A549 (cell line): ENCODE measurements around the gene CIDEB. TPM values are rescaled to one million over a fixed set of nuclear protein-coding genes. Genes with fewer than 3 reads are reported as not detected.

Experiments
- ATAC-seq, 2 experiments: fragments of 200-7000 bp in 1 of 2; fragments of >200 bp in 1 of 2; cut with Nextera tagmentation in 1 of 2; cut with Tn5 transposase in 1 of 2; 3 replicates each; pipeline versions ENCODE4 v1.8.0 to v1.9.1; 2018 to 2020; ENCODE audit warnings: mild to moderate bottlenecking in 1 of 2, moderate library complexity in 1 of 2
- CTCF ChIA-PET: fragments of 300-600 bp; sonication (Branson Sonifier 250); formaldehyde crosslinking; extraction: SDS; loops from one replicate; lab custom pipeline; 2021; ENCODE audit warnings: antibody characterized with exemption, inconsistent platforms; lab: Yijun Ruan, JAX
- POLR2A ChIA-PET: fragments of 350-600 bp; formaldehyde crosslinking; extraction: SDS; loops from one replicate; lab custom pipeline; 2021; ENCODE audit warnings: antibody characterized with exemption, inconsistent platforms; lab: Yijun Ruan, JAX
- DNase-seq, 2 experiments: peaks; one replicate each; pipeline versions ENCODE4 v3.0.0 to v3.0.0-alpha.2; 2011 to 2016; ENCODE audit warnings: low read depth in 1 of 2, low spot score in 1 of 2
- FAIRE-seq: peaks from 2 replicates; lab custom pipeline; 2011; peaks lifted over from hg19 to GRCh38; lab: Jason Lieb, UNC
- H3K27ac ChIP-seq, 2 experiments: fragments of >200 bp; sonication (Bioruptor Twin); formaldehyde crosslinking; 3 replicates each; pipeline ENCODE4 v1.5.1; 2016 to 2017
- H3K4me1 ChIP-seq: fragments of >200 bp; sonication (Bioruptor Twin); formaldehyde crosslinking; 3 replicates; pipeline ENCODE4 v1.6.1; 2016
- H3K4me2 ChIP-seq: fragments of >200 bp; sonication (Bioruptor Twin); formaldehyde crosslinking; 3 replicates; pipeline ENCODE4 v1.6.1; 2016
- H3K4me3 ChIP-seq: fragments of >200 bp; sonication (Bioruptor Twin); formaldehyde crosslinking; 3 replicates; pipeline ENCODE4 v1.5.1; 2016
- H3K9me3 ChIP-seq: fragments of >200 bp; sonication (Bioruptor Twin); formaldehyde crosslinking; 3 replicates; pipeline ENCODE4 v1.6.1; 2016
- CEBPB ChIP-seq, 2 experiments: fragments of >200 bp in 1 of 2; sonication (Bioruptor Twin) in 1 of 2; formaldehyde crosslinking in 1 of 2; IDR thresholded peaks; 2 replicates each; pipeline ENCODE4 v1.6.1; 2012 to 2016
- CHD4 ChIP-seq: fragments of 200-600 bp; sonication (generic); IDR thresholded peaks from 2 replicates; pipeline ENCODE4 v1.6.1; 2016; ENCODE audit warnings: antibody characterized with exemption, mild to moderate bottlenecking, borderline replicate concordance
- E2F6 ChIP-seq: IDR thresholded peaks from 2 replicates; pipeline ENCODE4 v1.6.1; 2012; ENCODE audit warnings: low read depth, borderline replicate concordance
- EHF ChIP-seq: fragments of 250-450 bp; sonication (Bioruptor Pico); IDR thresholded peaks from 2 replicates; pipeline ENCODE4 v1.5.0; 2020; ENCODE audit warnings: mild to moderate bottlenecking
- EHMT2 ChIP-seq: fragments of 200-600 bp; sonication (generic); IDR thresholded peaks from 2 replicates; pipeline ENCODE4 v1.6.1; 2016; ENCODE audit warnings: antibody characterized with exemption, low read depth, mild to moderate bottlenecking, moderate library complexity
- ESRRA ChIP-seq: fragments of 150-350 bp; IDR thresholded peaks from 2 replicates; pipeline ENCODE4 v1.6.1; 2014; ENCODE audit warnings: mild to moderate bottlenecking, low read length, borderline replicate concordance
- FOSL2 ChIP-seq, 2 experiments: fragments of 450-650 bp in 1 of 2; fragments of >200 bp in 1 of 2; sonication (Bioruptor Twin) in 1 of 2; formaldehyde crosslinking; IDR thresholded peaks; 2 replicates each; pipeline versions ENCODE4 v1.5.0 to v1.6.1; 2016 to 2020; ENCODE audit warnings: mild to moderate bottlenecking in 1 of 2, moderate library complexity in 1 of 2
- FOXS1 ChIP-seq: fragments of 250-450 bp; sonication (Bioruptor Pico); IDR thresholded peaks from 2 replicates; pipeline ENCODE4 v1.5.0; 2020; ENCODE audit warnings: mild to moderate bottlenecking, moderate library complexity
- GATA3 ChIP-seq: IDR thresholded peaks from 2 replicates; pipeline ENCODE4 v1.6.1; 2012; ENCODE audit warnings: borderline replicate concordance
- HDAC2 ChIP-seq: fragments of 200-600 bp; sonication (generic); IDR thresholded peaks from 2 replicates; pipeline ENCODE4 v1.6.1; 2016
- HES2 ChIP-seq: fragments of >200 bp; sonication (Bioruptor Twin); formaldehyde crosslinking; IDR thresholded peaks from 2 replicates; pipeline ENCODE4 v1.6.1; 2016
- JUNB ChIP-seq: fragments of >200 bp; sonication (Bioruptor Twin); formaldehyde crosslinking; IDR thresholded peaks from 2 replicates; pipeline ENCODE4 v1.6.1; 2016
- KDM1A ChIP-seq: fragments of 200-600 bp; sonication (generic); IDR thresholded peaks from 2 replicates; pipeline ENCODE4 v1.6.1; 2016; ENCODE audit warnings: low read depth, mild to moderate bottlenecking
- MAFK ChIP-seq: fragments of 450-650 bp; IDR thresholded peaks from 2 replicates; pipeline ENCODE4 v1.6.1; 2014; ENCODE audit not compliant: partially characterized antibody
- MAZ ChIP-seq: fragments of 150-350 bp; IDR thresholded peaks from 2 replicates; pipeline ENCODE4 v1.6.1; 2014; ENCODE audit warnings: antibody characterized with exemption, low read depth, low read length, borderline replicate concordance
- RARB ChIP-seq: fragments of 250-450 bp; sonication (Bioruptor Pico); IDR thresholded peaks from 2 replicates; pipeline ENCODE4 v1.8.0; 2021; ENCODE audit warnings: mild to moderate bottlenecking, moderate library complexity
- REST ChIP-seq: fragments of 200-600 bp; sonication (generic); IDR thresholded peaks from 2 replicates; pipeline ENCODE4 v1.6.1; 2016; ENCODE audit warnings: antibody characterized with exemption, mild to moderate bottlenecking, moderate library complexity
- RNF2 ChIP-seq: fragments of 200-600 bp; sonication (generic); IDR thresholded peaks from 2 replicates; pipeline ENCODE4 v1.6.1; 2016; ENCODE audit warnings: low read depth, mild to moderate bottlenecking, antibody characterized with exemption, moderate library complexity, borderline replicate concordance
- TFCP2L1 ChIP-seq: fragments of 250-450 bp; sonication (Bioruptor Pico); IDR thresholded peaks from 2 replicates; pipeline ENCODE4 v1.5.0; 2021; ENCODE audit warnings: mild to moderate bottlenecking
- TP53 ChIP-seq: fragments of 250-450 bp; sonication (Bioruptor Pico); IDR thresholded peaks from 2 replicates; pipeline ENCODE4 v1.5.0; 2021; ENCODE audit warnings: mild to moderate bottlenecking, moderate library complexity
- ZC3H11A ChIP-seq: fragments of 450-650 bp; IDR thresholded peaks from 2 replicates; pipeline ENCODE4 v1.6.1; 2014; ENCODE audit warnings: antibody characterized with exemption, mild to moderate bottlenecking
- ZNF302 ChIP-seq: fragments of 250-450 bp; sonication (Bioruptor Pico); IDR thresholded peaks from 2 replicates; pipeline ENCODE4 v1.9.0; 2021; ENCODE audit warnings: inconsistent platforms, mild to moderate bottlenecking, moderate library complexity
- WGBS: methylation state at CpG from one replicate; pipeline ENCODE4 v1.1.6; 2017; ENCODE audit errors: missing lambda C conversion rate; 5-methylcytosine and 5-hydroxymethylcytosine counted together
- polyA plus RNA-seq, 4 experiments: library from polyadenylated mRNA; depleted of rRNA in 3 of 4; stranded (reverse); fragments of >200 nt; fragmentation: RNase III in 1 of 4; extraction: RNeasy Plus Mini Kit Qiagen cat#74134 plus additional on column Dnase treatment in 1 of 4; gene quantifications; 2 replicates in 3 of 4; 3 replicates in 1 of 4; pipeline ENCODE4 v1.2.3, GENCODE V29; 2011 to 2017
- TF ChIP-seq, protein P1 (sequence below): fragments of 150-350 bp; IDR thresholded peaks from 2 replicates; pipeline ENCODE4 v1.6.1; 2014; ENCODE audit warnings: low read depth, mild to moderate bottlenecking, low read length
- TF ChIP-seq, protein P2 (sequence below): fragments of 250-450 bp; sonication (Bioruptor Pico); IDR thresholded peaks from 2 replicates; pipeline ENCODE4 v1.5.0; 2020; ENCODE audit warnings: low read depth, mild to moderate bottlenecking, moderate library complexity
- TF ChIP-seq, protein P3 (sequence below): IDR thresholded peaks from 2 replicates; pipeline ENCODE4 v1.6.1; 2012

Gene CIDEB
- polyA plus RNA-seq, 2 of the 4 experiments (the other 2 are of a cell fraction) = 0.31 to 0.79 TPM

DNA sequence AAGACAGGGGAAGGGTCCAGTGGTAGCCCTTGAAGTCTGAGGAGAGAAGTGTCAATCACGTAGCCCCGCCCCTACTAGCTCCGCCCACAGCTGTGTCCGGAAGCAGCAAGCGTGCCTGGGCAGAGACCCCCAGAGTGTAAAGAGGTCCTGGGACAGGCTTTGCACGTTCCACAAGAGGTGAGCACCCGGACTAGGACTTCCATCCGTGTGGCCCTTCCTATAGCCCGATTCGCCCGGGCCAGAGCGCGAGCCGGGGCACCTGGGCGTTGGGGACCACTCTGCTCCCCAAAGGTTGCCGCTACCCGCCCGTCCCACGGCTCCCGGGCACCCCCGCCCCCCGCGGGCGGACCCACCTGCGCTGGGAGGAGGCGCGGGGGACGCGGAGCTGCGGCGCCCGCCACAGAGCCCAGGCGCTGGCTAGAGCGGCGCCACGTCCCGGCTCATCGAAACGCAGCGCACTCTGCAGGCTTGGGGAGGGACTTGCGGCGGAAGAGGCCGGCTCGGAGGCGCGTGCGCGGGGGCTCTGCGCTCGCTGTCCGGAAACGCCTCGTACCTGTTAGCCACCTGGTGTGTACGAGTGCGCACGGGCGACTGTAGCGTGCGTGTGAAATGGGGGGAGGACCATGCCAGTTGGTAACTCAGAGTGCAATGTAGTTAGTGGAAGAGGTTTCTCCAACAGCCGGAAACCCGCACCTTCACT, 36.5 kb downstream of the CIDEB start, which contains the start of gene RABGGTA (continued):
- TF ChIP-seq GATA3 (no peak), FOSL2 (IDR thresholded peaks at IDR 0.05) (no peak), FOSL2 (CRISPR knock-in tag; IDR thresholded peaks at IDR 0.05) (0 out of 2 replicates have a peak, but pooled peaks have one; percentile 25), MAFK (no peak), EHMT2 (no peak), CEBPB (IDR thresholded peaks at IDR 0.05) (no peak), EHF (CRISPR knock-in tag) (no peak; the same call in 1 of the 2 replicates), FOXS1 (CRISPR knock-in tag) (no peak), ZNF302 (CRISPR knock-in tag) (no peak), ESRRA (no peak), RNF2 (no peak), MAZ (0 out of 2 replicates have a peak, but pooled peaks have one; percentile 74)
- TF ChIP-seq, protein P1, sequence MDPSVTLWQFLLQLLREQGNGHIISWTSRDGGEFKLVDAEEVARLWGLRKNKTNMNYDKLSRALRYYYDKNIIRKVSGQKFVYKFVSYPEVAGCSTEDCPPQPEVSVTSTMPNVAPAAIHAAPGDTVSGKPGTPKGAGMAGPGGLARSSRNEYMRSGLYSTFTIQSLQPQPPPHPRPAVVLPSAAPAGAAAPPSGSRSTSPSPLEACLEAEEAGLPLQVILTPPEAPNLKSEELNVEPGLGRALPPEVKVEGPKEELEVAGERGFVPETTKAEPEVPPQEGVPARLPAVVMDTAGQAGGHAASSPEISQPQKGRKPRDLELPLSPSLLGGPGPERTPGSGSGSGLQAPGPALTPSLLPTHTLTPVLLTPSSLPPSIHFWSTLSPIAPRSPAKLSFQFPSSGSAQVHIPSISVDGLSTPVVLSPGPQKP = no peak
- TF ChIP-seq, all 56 proteins: peak for 14

GRCh38 chr14:24270537-24271133, 37.1 kb downstream of the CIDEB start:
- no peak for TF ChIP-seq HES2
- peak; percentile 89 for TF ChIP-seq KDM1A
- no peak for TF ChIP-seq RARB (CRISPR knock-in tag)
- peak; percentile 86; the same call in 1 of the 2 replicates for TF ChIP-seq HDAC2
- TF ChIP-seq TP53 (CRISPR knock-in tag) = no peak
- peak; percentile 70; the same call in 1 of the 2 replicates for TF ChIP-seq CHD4
- H3K4me3 ChIP-seq = peak overlapping the region; percentile 59
- CTCF ChIA-PET = interaction anchor here (1.0 to 34.0 kb wide), 15 partner anchors 9 to 167 kb away, joined by 3 to 469 read pairs (median 5); partner anchors contain the start of genes CIDEB, DHRS1, LTB4R and LTB4R2
- H3K4me2 ChIP-seq = peak overlapping the region; percentile 85
- POLR2A ChIA-PET = interaction anchor here (0.6 to 1.9 kb wide), 22 partner anchors 9 to 170 kb away, joined by 3 to 53 read pairs (median 4); partner anchors contain the start of genes CBLN3, CHMP4A, CIDEB and DHRS1
- ATAC-seq = peak; percentile 51 to 69
- 0 out of 3 replicates have a peak, but pooled peaks cover 5% of the 10 kb centered on the region for H3K4me1 ChIP-seq
- 24% methylated on average over 10 of the region's 13 CpGs for WGBS
- no peaks in the 10 kb centered on the region for H3K9me3 ChIP-seq
- no peak for FAIRE-seq
- no peak for DNase-seq
- H3K27ac ChIP-seq = peak overlapping the region; percentile 89 to 97

- FAIRE-seq = no peak
These were observed 37.8 kb downstream of the CIDEB start for GRCh38 chr14:24269910-24270536.

More at GRCh38 chr14:24269910-24270536, 37.8 kb downstream of the CIDEB start:
- Histone ChIP-seq H3K9me3 (no peaks in the 10 kb centered on the region), H3K4me1 (0 out of 3 replicates have a peak, but pooled peaks cover 5% of the 10 kb centered on the region), H3K4me3 (no peak overlapping the region), H3K27ac (no peak overlapping the region), H3K4me2 (peak overlapping the region; percentile 85; the same call in 2 of the 3 replicates)
- 93% methylated on average over 14 of the region's 14 CpGs for WGBS
- TF ChIP-seq REST = no peak
- TF ChIP-seq ESRRA = no peak
- TF ChIP-seq, protein P2, sequence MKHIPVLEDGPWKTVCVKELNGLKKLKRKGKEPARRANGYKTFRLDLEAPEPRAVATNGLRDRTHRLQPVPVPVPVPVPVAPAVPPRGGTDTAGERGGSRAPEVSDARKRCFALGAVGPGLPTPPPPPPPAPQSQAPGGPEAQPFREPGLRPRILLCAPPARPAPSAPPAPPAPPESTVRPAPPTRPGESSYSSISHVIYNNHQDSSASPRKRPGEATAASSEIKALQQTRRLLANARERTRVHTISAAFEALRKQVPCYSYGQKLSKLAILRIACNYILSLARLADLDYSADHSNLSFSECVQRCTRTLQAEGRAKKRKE (CRISPR knock-in tag) = no peak
- no peak for TF ChIP-seq FOXS1 (CRISPR knock-in tag)
- no peak for TF ChIP-seq EHMT2
- TF ChIP-seq ZC3H11A = no peak
- TF ChIP-seq E2F6 = no peak
- TF ChIP-seq HDAC2 = no peak
- no peak for TF ChIP-seq TFCP2L1 (CRISPR knock-in tag)
- TF ChIP-seq JUNB = no peak
- TF ChIP-seq, protein P3, sequence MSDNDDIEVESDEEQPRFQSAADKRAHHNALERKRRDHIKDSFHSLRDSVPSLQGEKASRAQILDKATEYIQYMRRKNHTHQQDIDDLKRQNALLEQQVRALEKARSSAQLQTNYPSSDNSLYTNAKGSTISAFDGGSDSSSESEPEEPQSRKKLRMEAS = no peak
- TF ChIP-seq GATA3 = no peak
- DNase-seq (no peak), ATAC-seq (no peak)
- ChIA-PET POLR2A (interaction anchor here (0.6 to 1.9 kb wide), 7 partner anchors 10 to 54 kb away, joined by 3 to 14 read pairs (median 5); partner anchors contain the start of genes CIDEB, DHRS1, MDP1 and NOP9), CTCF (interaction anchor here (0.6 to 34.0 kb wide), 10 partner anchors 13 to 166 kb away, joined by 3 to 469 read pairs (median 5); partner anchors contain the start of genes CIDEB, DHRS1, IRF9 and LTB4R)
